Stimulated activated CD4-positive, alpha-beta T cell treated with anti-CD3 and anti-CD28 coated beads, Interleukin-1b, Interleukin-23, amount 100 ng/mL, for 48 hours (primary cell): ENCODE data around the gene ANKRD6.

Experiments used
- DNase-seq: peaks from one replicate; pipeline ENCODE4 v3.0.0-alpha.2; 2020

The ANKRD6 gene

GRCh38 chr6:89667872-89668556 lies 235.1 kb downstream of the ANKRD6 start:
- no peak for DNase-seq

DNA sequence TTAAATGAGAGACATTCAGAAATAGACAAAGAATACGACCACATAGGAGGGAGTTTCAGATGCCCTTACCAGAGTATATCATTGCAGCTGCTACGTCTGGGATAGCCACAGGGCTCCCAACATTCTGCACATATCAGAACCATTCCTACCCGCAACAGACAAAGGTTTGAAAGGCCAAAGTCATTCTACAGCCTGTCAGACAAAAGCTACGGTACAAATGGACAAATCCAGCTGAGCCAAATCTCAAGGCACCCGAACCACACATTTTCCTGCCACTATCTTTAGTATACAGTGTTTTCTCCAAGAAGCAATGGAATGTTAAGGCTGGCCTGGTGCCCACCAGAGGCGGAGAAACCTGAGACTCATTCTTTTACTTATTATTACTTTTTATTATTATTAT lies 236.1 kb downstream of the ANKRD6 start:
- DNase-seq: no peak

DNA sequence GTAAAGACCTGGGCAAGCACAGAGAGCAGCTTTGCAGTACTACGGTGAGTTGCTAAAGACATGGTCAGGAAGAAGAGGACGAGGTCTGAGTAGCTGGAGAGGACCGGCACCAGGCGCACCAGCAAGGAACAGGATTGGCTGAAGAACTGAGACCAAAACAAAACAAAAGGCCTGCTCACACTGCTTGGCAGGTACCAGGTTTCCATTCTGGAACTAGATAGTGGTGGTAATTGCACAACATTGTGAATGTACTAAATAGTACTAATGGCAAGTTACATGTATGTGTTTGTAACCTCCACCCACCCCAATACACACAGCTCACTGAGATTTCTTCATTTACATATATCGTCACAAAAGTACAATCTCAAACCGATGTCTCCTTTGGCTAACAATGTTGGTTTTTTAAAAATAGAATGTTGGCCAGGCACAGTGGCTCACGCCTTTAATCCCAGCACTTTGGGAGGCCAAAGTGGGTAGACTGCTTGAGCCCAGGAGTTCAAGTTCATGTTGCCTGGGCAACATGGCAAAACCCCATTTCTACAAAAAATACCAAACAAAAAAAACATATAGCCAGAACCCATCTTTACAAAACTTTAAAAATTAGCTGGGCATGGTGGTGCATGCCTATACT lies 238.1 kb downstream of the ANKRD6 start:
- DNase-seq: no peak

GRCh38 chr6:89675949-89676748 lies 243.2 kb downstream of the ANKRD6 start:
- DNase-seq: no peak

DNA sequence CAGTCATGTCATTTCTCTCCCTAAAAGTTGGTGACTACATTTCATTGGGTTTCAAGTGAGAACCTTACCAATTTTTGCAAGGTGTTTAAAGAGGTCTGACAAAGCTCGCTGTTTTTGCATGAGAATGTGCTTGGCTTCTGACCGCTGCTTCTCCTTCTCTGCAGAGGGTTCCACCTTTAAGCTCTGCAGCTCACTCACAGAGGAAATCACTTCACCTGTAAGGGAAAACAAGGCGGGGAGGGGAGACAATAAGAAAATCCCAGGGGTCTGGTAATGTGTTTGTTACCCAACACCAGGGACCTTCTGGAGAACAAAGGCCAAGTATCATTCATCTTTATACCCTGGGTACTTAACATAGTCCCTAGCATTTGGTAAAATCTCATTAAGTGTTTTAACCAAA lies 245.6 kb downstream of the ANKRD6 start:
- DNase-seq: no peak

GRCh38 chr6:89679215-89680120 lies 246.5 kb downstream of the ANKRD6 start:
- no peak for DNase-seq

- DNase-seq: no peak
Observed at GRCh38 chr6:89680150-89680549, 247.2 kb downstream of the ANKRD6 start.

- DNase-seq: no peak
Observed at GRCh38 chr6:89680551-89680950, 247.6 kb downstream of the ANKRD6 start.

DNA sequence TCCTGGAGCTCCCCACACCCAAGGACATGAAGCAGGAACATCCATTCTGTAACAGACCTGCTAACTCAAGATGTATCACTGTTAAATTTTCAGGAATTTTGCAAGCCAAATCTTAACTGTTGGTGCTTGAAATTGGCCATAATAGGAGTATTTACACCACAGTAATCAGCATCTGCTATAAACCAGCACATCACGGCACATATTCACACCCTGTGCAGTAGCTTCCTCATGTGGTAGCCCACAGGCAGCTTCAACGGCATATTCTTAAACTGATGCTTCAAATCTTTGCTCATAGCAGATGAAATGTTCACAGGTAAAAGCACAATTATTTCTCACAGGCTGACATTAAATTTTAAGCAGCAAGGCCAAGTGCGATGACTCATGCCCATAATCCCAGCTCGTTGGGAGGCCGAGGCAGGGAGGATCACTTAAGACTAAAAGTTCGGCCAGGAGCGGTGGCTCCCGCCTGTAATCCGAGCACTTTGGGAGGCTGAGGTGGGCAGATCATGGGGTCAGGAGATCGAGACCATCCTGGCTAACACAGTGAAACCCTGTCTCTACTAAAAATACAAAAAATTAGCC lies 249.1 kb downstream of the ANKRD6 start:
- DNase-seq: no peak

- DNase-seq: no peak
Observed at GRCh38 chr6:89682991-89683390, 250.0 kb downstream of the ANKRD6 start.
